ENCODE results near the gene MAP3K19. TPM values are rescaled to one million over a fixed set of nuclear protein-coding genes. Genes with fewer than 3 reads are reported as not detected.
"Not testable (repeated sequence)": the region's sequence is repeated elsewhere in the genome, so short reads cannot be mapped to it uniquely, and the experiment has no call there.

The MAP3K19 gene
- total RNA-seq, 1 experiment from 2014 or later, result not detected

DNA sequence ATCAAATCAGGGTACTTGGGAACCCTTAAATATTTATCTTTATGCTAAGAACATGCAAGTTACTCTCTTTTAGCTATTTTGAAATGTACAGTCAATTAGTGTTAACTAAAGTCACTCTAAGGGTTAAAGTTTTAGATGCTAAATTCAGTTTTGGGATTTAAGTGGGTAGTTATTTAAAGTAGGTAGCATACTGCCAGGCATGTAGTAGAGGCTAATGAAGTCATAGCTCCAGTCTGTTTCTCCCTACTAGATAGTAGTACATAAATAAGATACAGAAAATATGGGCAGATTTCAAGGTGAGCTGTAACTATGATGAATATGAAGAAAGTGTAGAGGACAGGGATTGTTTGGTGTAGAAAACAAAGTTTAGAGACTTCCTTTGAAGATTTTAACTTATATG, 12.3 kb upstream of the MAP3K19 start:
- in situ Hi-C loops (cut with HindIII; ENCODE audit: low pct_unique_long_range_greater_than_20kb, low sequenced_read_pairs), result no loop called here
- no peak for DNase-seq (ENCODE audit: low read depth, low spot score)

- no peak for DNase-seq (ENCODE audit: low read depth, low spot score)
- in situ Hi-C loops (cut with HindIII; ENCODE audit: low pct_unique_long_range_greater_than_20kb, low sequenced_read_pairs), result no loop called here
Measured at GRCh38 chr2:135056790-135057189, 9.5 kb upstream of the MAP3K19 start.

GRCh38 chr2:135055182-135055786, 8.0 kb upstream of the MAP3K19 start:
- no peak for DNase-seq (ENCODE audit: low read depth, low spot score)
- in situ Hi-C loops (cut with HindIII; ENCODE audit: low pct_unique_long_range_greater_than_20kb, low sequenced_read_pairs), result no loop called here

DNA sequence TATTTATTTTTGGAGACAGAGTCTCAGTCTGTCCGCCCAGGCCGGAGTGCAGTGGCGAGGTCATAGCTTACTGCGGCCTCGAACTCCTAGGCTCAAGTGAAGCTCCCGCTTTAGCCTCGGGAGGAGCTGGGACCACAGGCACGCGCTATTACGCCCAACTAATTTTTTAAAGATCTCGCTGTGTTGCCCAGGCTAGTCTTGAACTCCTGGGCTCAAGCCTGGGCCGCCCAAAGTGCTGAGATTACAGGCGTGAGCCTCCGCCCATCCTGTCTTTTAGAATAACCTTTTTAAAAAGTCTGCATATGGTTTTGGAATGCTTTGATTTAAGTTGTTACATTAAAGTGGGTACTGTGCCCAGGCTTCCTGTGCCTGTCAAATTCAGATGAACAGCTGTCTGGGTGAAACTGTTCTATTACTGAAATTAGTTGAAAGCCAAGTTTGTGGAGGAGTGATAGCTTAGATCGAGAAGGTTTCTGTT, 5.8 kb upstream of the MAP3K19 start:
- in situ Hi-C loops (cut with HindIII; ENCODE audit: low pct_unique_long_range_greater_than_20kb, low sequenced_read_pairs), result no loop called here
- DNase-seq (ENCODE audit: low read depth, low spot score), result no peak

DNA sequence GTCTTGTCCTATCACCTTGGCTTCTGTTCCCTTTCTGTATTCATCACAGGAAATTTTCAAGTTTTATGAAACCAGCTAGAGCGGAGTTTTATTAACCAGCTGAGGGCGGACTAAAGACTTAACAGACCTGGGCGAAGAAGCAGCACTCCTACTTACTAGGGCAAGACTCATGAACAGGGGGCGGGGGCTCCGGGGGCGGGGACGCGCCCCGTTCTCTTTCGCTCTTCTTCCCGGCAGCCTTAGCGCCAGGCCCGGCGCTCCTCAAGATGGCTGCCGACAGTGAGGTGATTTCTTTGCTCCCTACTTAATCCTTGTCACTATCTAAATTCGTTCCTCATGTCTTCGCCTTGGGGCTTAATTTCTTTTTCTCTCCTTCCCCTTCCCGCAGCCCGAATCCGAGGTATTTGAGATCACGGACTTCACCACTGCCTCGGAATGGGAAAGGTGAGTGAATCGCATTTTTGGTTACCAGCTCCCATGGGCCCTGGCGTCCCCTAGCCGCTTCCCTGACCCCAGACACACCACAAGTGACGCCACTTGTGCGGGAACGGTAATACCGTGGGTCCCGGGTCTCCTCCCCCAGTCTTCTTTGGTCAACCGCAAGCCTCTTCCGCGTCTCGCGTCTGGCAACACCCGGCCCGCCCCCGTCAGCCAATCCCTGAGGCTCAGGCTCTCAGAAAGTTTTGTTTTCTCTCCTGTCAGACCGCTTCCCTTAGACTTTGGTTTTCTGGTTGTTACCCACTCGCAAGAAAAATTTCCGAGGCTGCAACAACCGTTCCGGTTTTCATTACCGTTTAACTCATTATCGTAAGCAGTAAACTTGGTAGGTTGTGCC, 5.0 kb upstream of the MAP3K19 start, which contains the start of gene RAB3GAP1:
Gene RAB3GAP1, plus strand, starts transcription at position 251 of the 835 bp plus-strand sequence. Its CDS starts 16 bp downstream, at position 267.
- in situ Hi-C loops (cut with HindIII; ENCODE audit: low pct_unique_long_range_greater_than_20kb, low sequenced_read_pairs), result no loop called here

DNA sequence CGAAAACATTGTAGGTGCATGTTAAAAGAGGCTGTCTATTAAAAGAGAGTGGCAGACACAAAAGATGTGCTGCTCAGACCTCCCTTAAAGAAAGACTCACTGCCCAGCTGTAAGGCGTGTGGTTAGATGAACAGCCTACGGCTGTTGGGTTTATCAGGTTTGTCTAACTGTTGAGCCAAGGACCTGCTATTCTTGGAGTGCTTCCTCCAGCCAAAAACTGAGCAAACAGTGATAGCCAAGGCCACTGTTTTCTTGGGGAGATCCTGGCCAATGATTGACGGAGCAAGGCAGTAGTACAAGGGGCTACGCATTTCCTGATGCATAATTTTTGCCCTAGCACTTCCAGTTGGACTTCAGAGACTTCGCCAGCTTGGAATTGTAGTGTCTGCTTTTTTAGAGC, 3.4 kb upstream of the MAP3K19 start:
- no peak for DNase-seq (ENCODE audit: low read depth, low spot score)
- in situ Hi-C loops (cut with HindIII; ENCODE audit: low pct_unique_long_range_greater_than_20kb, low sequenced_read_pairs), result no loop called here

More for the DNA sequence above, 5.0 kb upstream of the MAP3K19 start, which contains the start of gene RAB3GAP1:
- DNase-seq (ENCODE audit: low read depth, low spot score), result peak; percentile 77

DNA sequence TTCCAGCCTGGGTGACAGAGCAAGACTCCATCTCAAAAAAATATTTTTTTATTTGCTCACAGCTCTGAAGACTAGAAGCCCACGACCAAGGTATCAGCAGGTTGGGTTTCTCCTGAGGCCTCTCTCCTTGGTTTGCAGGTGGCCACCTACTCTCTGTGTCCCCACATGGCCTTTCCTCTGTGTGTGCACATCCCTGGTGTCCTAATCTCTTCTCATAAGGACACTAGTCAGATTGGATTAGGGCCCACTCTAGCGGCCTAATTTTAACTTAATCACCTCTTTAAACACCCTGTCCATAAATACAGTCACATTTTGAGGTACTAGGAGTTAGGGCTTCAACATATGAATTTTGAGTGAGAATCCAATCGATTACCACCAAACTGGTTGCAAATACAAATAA, 2.9 kb upstream of the MAP3K19 start:
- DNase-seq (ENCODE audit: low read depth, low spot score), result no peak
- in situ Hi-C loops (cut with HindIII; ENCODE audit: low pct_unique_long_range_greater_than_20kb, low sequenced_read_pairs), result no loop called here

- in situ Hi-C loops (cut with HindIII; ENCODE audit: low pct_unique_long_range_greater_than_20kb, low sequenced_read_pairs), result no loop called here
- no peak for DNase-seq (ENCODE audit: low read depth, low spot score)
Measured at GRCh38 chr2:135048122-135048521, 875 bp upstream of the MAP3K19 start.

DNA sequence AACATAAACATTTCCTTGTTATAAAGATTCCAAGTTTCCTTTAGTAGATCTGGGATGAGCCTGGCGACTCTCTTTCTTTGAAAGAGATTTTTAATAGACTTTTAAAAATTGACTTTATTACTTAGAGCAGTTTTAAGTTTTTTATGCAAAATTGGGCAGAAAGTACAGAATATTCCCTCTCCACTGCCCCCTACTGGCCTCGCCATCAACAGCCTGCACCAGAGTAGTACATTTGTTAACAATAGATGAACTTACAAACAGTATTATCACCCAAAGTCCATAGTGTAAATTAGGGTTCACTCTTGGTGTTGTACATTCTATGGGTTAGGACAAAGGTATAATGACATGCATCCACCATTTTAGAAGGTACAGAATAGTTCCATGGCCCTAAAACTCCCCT, 3.9 kb downstream of the MAP3K19 start:
- in situ Hi-C loops (cut with HindIII; ENCODE audit: low pct_unique_long_range_greater_than_20kb, low sequenced_read_pairs), result no loop called here
- DNase-seq (ENCODE audit: low read depth, low spot score), result no peak

DNA sequence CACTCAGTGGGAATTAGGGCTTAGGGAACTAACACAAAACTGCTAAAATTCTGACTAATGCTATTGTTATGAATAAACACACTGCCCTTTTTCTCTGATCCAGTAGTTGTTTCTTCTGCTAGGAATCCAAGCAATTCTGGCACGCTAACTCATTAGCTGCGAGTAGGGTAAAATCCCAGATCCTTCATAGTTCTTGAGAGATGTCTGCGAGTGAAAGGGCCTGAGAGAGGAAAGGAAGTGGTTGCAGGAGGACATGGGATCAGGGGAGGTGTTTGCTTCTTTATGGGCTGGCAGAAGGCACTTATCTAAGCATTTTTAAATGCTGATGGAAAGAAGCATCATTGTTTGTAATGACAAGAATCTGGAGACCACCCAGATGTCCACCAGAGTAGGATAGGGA, 9.4 kb downstream of the MAP3K19 start:
- DNase-seq (ENCODE audit: low read depth, low spot score), result no peak
- in situ Hi-C loops (cut with HindIII; ENCODE audit: low pct_unique_long_range_greater_than_20kb, low sequenced_read_pairs), result no loop called here

DNA sequence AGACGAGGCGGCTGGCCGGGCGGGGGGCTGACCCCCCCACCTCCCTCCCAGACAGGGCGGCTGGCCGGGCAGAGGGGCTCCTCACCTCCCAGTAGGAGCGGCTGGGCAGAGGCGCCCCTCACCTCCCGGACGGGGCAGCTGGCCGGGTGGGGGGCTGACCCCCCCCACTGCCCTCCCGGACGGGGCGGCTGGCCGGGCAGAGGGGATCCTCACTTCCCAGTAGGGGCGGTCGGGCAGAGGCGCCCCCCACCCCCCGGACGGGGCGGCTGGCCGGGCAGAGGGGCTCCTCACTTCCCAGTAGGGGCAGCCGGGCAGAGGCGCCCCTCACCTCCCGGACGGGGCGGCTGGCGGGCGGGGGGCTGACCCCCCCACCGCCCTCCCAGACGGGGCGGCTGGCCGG, 14.0 kb downstream of the MAP3K19 start:
- DNase-seq (ENCODE audit: low read depth, low spot score); in situ Hi-C loops (cut with HindIII; ENCODE audit: low pct_unique_long_range_greater_than_20kb, low sequenced_read_pairs): not testable (repeated sequence)

GRCh38 chr2:135030826-135031225, 16.4 kb downstream of the MAP3K19 start:
- DNase-seq (ENCODE audit: low read depth, low spot score), result no peak
- in situ Hi-C loops (cut with HindIII; ENCODE audit: low pct_unique_long_range_greater_than_20kb, low sequenced_read_pairs), result no loop called here

DNA sequence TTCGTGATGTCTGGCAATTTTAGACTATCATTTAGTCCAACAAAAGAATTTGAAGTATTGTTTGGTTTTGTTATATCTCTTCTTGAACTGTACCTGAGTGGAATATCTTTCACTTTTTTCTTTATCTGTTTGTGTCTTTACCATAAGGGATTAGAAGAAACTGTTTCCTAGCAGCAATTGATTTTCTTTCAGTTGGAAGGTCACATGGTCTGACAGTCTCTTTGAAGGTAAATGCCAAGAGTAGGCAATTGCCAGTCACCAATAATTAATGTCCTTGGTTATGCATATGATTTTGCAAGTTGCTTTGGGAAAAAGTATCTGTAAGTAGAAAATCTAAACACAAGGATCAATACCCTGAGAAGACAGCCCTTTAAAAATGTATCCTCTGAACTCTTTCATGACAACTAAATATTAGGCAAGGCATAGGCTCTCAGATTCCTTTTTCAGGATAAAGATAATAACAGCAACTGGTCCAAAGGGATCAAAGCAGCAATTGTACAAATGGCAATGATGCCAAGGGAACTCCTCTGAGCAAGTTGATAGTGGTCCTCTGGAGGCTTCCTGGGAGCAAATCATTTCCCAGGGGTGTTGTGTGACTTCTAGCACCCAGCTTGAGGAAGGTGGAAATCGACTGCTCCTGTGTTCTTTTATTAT, 17.6 kb downstream of the MAP3K19 start:
- no peak for DNase-seq (ENCODE audit: low read depth, low spot score)
- in situ Hi-C loops (cut with HindIII; ENCODE audit: low pct_unique_long_range_greater_than_20kb, low sequenced_read_pairs), result no loop called here

DNA sequence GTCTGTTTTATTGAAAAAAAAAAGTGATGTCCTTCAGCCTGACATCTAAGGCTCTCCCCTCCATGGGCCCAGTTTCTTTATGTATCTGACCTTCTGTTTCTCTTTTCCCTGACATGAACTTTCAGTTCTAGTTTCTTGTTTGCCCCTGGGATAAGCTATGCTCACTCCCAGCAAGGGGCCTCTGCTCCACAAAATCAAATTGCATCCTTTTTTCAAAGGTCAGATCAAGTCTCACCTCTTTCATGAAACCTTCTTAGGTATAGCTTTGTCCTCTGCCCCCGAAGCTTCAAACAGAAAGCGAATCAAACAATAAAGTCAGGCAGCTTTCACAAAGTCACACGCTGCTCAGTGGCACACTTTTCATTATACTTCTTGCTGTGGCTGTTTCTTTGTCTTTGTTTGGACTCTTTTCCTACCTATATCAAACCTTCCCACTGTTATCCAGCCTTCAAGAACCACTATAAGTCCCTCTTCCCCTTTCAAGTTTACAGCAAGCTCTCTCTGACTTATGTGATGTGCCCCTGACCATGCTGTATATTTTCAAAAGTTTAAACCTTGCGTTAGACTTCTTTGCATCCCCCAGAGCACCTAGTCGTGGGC, 23.3 kb downstream of the MAP3K19 start:
- in situ Hi-C loops (cut with HindIII; ENCODE audit: low pct_unique_long_range_greater_than_20kb, low sequenced_read_pairs), result no loop called here
- DNase-seq (ENCODE audit: low read depth, low spot score), result no peak

DNA sequence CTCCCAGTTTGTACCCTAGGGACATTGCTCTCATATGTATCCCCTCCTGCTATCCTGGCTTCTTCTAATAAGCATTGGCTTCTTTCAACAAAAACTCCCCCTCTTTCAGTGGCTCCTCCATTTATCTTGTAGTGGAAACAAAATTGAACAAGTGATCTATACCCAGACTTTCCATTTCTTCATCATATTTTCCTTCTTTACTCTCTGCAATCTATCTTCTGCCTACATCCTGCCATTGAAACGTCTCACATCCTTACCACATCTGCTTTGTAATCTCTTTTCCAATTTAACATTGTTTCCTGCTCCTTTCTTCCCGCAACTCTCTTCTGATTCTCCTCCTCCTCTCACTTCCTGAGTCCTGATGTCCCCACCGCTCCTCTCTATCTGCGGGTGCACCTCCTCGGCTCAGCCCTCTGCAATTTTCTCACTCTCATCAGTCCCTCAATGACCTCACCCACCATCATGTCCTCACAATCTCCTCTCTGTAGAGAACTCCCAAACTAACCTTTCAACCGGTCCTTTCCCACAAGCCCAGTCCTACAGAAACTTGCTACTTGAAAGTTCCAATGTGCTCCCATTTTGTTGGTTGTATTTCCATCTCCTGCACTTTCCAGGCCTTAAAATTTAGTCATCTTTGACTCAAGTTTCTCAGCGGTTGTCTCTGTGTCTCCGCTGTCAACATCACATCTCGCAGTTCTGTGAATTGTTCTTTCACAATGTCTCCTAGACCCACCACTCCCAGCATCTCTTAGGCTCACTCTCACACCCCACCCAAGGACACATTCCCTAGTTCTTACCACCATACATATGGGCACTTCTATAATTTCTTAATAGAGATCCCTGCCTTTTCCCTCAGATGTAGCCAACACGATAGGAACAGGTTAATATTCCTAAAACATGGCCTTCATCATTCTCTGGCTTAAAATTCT, 24.0 kb downstream of the MAP3K19 start:
- no peak for DNase-seq (ENCODE audit: low read depth, low spot score)
- in situ Hi-C loops (cut with HindIII; ENCODE audit: low pct_unique_long_range_greater_than_20kb, low sequenced_read_pairs), result no loop called here

- in situ Hi-C loops (cut with HindIII; ENCODE audit: low pct_unique_long_range_greater_than_20kb, low sequenced_read_pairs), result no loop called here
- DNase-seq (ENCODE audit: low read depth, low spot score), result no peak
Measured at GRCh38 chr2:135021618-135022017, 25.6 kb downstream of the MAP3K19 start.

DNA sequence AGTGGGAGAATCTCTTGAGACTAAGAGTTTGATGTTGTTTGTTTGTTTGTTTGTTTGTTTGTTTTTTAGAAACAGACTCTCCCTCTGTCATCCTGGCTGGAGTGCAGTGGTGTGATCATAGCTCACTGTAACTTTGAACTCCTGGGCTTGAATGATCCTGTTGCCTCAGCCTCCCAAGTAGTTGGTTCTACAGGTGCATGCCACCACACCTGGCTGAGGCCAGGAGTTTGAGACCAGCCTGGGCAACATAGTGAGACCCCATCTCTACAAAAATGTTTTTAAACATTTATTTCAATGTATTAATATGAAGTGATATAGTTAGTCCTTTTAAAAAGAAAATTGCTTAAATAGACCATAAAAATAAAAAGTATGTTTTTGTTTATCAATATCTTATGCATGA, 35.6 kb downstream of the MAP3K19 start:
- in situ Hi-C loops (cut with HindIII; ENCODE audit: low pct_unique_long_range_greater_than_20kb, low sequenced_read_pairs), result no loop called here
- no peak for DNase-seq (ENCODE audit: low read depth, low spot score)

All from SK-MEL-5 (cell line).